Muscle layer of duodenum (tissue), 2 donors: ENCODE measurements around the gene IKZF5.

Experiments used
- H3K27ac ChIP-seq: one replicate; pipeline ENCODE4 v1.7.0; 2013; ENCODE audit warnings: mild to moderate bottlenecking, low read length
- H3K27me3 ChIP-seq: one replicate; pipeline ENCODE4 v1.7.0; 2013; ENCODE audit warnings: low read depth, mild to moderate bottlenecking, control low read depth, low read length
- H3K36me3 ChIP-seq, 2 donors: one replicate each; pipeline ENCODE4 v1.7.0; 2013; ENCODE audit warnings: low read length in 2 of 2, control low read depth in 1 of 2, mild to moderate bottlenecking in 1 of 2; ENCODE audit not compliant: insufficient read depth in 2 of 2, control insufficient read depth in 1 of 2
- H3K4me1 ChIP-seq, 2 donors: one replicate each; pipeline ENCODE4 v1.7.0; 2013; ENCODE audit warnings: low read length in 2 of 2, mild to moderate bottlenecking in 2 of 2, control low read depth in 1 of 2, moderate library complexity in 1 of 2; ENCODE audit not compliant: insufficient read depth in 2 of 2, control insufficient read depth in 1 of 2
- H3K4me3 ChIP-seq, 2 donors: one replicate each; pipeline ENCODE4 v1.7.0; 2013; ENCODE audit warnings: low read length in 2 of 2, low read depth in 1 of 2, mild to moderate bottlenecking in 1 of 2
- H3K9me3 ChIP-seq, 2 donors: one replicate each; pipeline ENCODE4 v1.7.0; 2013; ENCODE audit warnings: low read length in 2 of 2, control low read depth in 1 of 2, mild to moderate bottlenecking in 1 of 2; ENCODE audit not compliant: control insufficient read depth in 1 of 2
- donor health status: healthy.

Gene IKZF5

GRCh38 chr10:123031124-123031523 is 22.5 kb upstream of the IKZF5 start:
- peaks cover 0 to 8% of the 10 kb centered on the region in 2 donors for H3K36me3 ChIP-seq
- no peaks in the 10 kb centered on the region for H3K27me3 ChIP-seq
- no peaks in the 10 kb centered on the region for H3K9me3 ChIP-seq
- H3K27ac ChIP-seq = no peak overlapping the region
- H3K4me1 ChIP-seq = no peaks in the 10 kb centered on the region
- H3K4me3 ChIP-seq = no peak overlapping the region

GRCh38 chr10:123027861-123028260 is 19.3 kb upstream of the IKZF5 start:
- Histone ChIP-seq H3K27me3 (no peaks in the 10 kb centered on the region), H3K36me3 (no peaks in the 10 kb centered on the region), H3K4me3 (no peak overlapping the region), H3K27ac (no peak overlapping the region), H3K4me1 (no peaks in the 10 kb centered on the region), H3K9me3 (no peaks in the 10 kb centered on the region)

GRCh38 chr10:123026302-123026701 is 17.7 kb upstream of the IKZF5 start:
- Histone ChIP-seq H3K9me3 (no peaks in the 10 kb centered on the region), H3K27ac (no peak overlapping the region), H3K4me3 (no peak overlapping the region), H3K27me3 (no peaks in the 10 kb centered on the region), H3K36me3 (no peaks in the 10 kb centered on the region), H3K4me1 (no peaks in the 10 kb centered on the region)

- Histone ChIP-seq H3K4me1 (no peaks in the 10 kb centered on the region), H3K4me3 (no peak overlapping the region), H3K9me3 (no peaks in the 10 kb centered on the region), H3K27me3 (no peaks in the 10 kb centered on the region), H3K27ac (no peak overlapping the region), H3K36me3 (no peaks in the 10 kb centered on the region)
These were observed 15.9 kb upstream of the IKZF5 start for GRCh38 chr10:123024540-123024939.

- Histone ChIP-seq H3K4me1 (no peaks in the 10 kb centered on the region), H3K27ac (no peak overlapping the region), H3K36me3 (no peaks in the 10 kb centered on the region), H3K9me3 (no peaks in the 10 kb centered on the region), H3K4me3 (no peak overlapping the region), H3K27me3 (no peaks in the 10 kb centered on the region)
These were observed 12.9 kb upstream of the IKZF5 start for GRCh38 chr10:123021517-123021916.

- H3K27me3 ChIP-seq = no peaks in the 10 kb centered on the region
- H3K27ac ChIP-seq = no peak overlapping the region
- H3K36me3 ChIP-seq = no peaks in the 10 kb centered on the region
- H3K9me3 ChIP-seq = no peaks in the 10 kb centered on the region
- no peak overlapping the region for H3K4me3 ChIP-seq
- H3K4me1 ChIP-seq = no peaks in the 10 kb centered on the region
These were observed 11.5 kb upstream of the IKZF5 start for GRCh38 chr10:123019941-123020703.

- H3K27me3 ChIP-seq = no peaks in the 10 kb centered on the region
- H3K4me1 ChIP-seq = no peaks in the 10 kb centered on the region
- no peak overlapping the region for H3K27ac ChIP-seq
- H3K36me3 ChIP-seq = no peaks in the 10 kb centered on the region
- no peaks in the 10 kb centered on the region for H3K9me3 ChIP-seq
- H3K4me3 ChIP-seq = no peak overlapping the region
These were observed 10.7 kb upstream of the IKZF5 start for GRCh38 chr10:123019264-123019663.

GRCh38 chr10:123018531-123018930 is 9.9 kb upstream of the IKZF5 start:
- H3K36me3 ChIP-seq = no peaks in the 10 kb centered on the region
- H3K27me3 ChIP-seq = no peaks in the 10 kb centered on the region
- no peaks in the 10 kb centered on the region for H3K4me1 ChIP-seq
- no peaks in the 10 kb centered on the region for H3K9me3 ChIP-seq
- H3K27ac ChIP-seq = no peak overlapping the region
- H3K4me3 ChIP-seq = no peak overlapping the region

- H3K4me3 ChIP-seq = no peak overlapping the region
- H3K4me1 ChIP-seq = no peaks in the 10 kb centered on the region
- no peaks in the 10 kb centered on the region for H3K9me3 ChIP-seq
These were observed 9.0 kb upstream of the IKZF5 start for GRCh38 chr10:123017421-123018165.

GRCh38 chr10:123016228-123016627 is 7.6 kb upstream of the IKZF5 start:
- Histone ChIP-seq H3K4me3 (no peak overlapping the region), H3K27ac (no peak overlapping the region), H3K4me1 (no peaks in the 10 kb centered on the region), H3K36me3 (no peaks in the 10 kb centered on the region), H3K27me3 (no peaks in the 10 kb centered on the region), H3K9me3 (no peaks in the 10 kb centered on the region)

More at GRCh38 chr10:123017421-123018165, 9.0 kb upstream of the IKZF5 start:
- Histone ChIP-seq H3K27ac (no peak overlapping the region), H3K36me3 (no peaks in the 10 kb centered on the region), H3K27me3 (no peaks in the 10 kb centered on the region)

GRCh38 chr10:123014772-123015171 is 6.2 kb upstream of the IKZF5 start:
- H3K27me3 ChIP-seq = no peaks in the 10 kb centered on the region
- H3K27ac ChIP-seq = no peak overlapping the region
- H3K9me3 ChIP-seq = no peaks in the 10 kb centered on the region
- H3K4me3 ChIP-seq = no peak overlapping the region
- no peaks in the 10 kb centered on the region for H3K36me3 ChIP-seq
- peaks cover 0 to 8% of the 10 kb centered on the region in 2 donors for H3K4me1 ChIP-seq
